ENCODE data around the gene TMEM132A.

The TMEM132A gene

DNA sequence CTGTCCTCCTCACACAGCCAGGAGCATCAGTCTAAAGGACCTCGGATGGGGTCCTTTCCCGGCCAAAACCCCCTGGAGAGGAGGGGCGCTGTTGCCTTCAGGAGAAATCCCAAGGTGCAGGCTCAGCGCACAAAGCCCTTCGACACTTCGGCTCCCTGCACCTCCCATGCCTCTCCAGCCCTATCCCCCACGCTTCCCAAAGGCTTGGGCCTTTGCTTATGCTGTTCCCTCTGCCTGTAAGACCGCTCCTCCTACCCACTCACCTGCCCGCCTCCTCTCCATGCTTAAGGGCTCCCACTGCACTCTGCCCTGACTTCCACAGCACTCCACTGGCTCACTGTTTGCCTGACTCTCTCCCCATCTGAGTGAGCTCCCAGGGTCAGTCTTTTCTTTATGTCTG lies 14.2 kb downstream of the TMEM132A start:
- no peak for DNase-seq

DNA sequence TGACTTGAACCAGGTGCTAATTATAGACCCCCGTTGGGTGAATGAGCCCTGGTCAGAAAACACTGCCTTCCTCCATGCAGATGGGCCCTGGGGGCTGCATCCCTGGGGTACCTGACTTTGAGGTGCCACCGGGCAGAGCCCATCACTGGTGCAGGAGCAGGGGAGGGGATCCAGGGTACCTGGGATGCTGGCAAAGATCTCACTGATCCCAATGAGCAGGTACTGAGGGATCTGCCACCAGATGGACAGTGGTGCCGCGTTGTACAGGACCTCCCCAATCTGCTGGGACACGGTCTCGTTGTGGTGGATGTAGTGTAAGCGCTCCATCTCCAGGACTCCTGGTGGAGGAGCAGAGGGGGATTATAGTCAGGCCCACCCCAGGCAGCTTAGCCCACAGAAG lies 15.0 kb downstream of the TMEM132A start:
- DNase-seq, result no peak

DNA sequence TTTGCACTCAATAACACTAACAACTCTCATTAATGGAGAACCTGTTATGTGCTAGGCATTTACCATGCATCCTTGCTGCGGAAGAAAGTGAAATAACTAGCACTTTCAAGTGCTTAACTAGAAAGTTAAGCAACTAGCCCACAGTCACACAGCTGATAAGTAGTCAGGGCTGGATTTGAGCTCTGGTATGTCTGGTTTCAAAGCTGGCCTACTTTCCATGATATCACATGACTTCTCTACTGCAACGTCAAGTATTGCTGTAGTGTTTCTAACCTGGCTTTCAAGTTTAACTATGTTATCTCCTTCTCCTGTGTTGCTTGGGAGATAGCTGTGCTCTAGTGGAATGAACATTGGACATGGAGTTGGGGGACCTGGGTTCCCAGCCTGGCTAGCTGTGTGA lies 15.6 kb downstream of the TMEM132A start:
- DNase-seq, result no peak

DNA sequence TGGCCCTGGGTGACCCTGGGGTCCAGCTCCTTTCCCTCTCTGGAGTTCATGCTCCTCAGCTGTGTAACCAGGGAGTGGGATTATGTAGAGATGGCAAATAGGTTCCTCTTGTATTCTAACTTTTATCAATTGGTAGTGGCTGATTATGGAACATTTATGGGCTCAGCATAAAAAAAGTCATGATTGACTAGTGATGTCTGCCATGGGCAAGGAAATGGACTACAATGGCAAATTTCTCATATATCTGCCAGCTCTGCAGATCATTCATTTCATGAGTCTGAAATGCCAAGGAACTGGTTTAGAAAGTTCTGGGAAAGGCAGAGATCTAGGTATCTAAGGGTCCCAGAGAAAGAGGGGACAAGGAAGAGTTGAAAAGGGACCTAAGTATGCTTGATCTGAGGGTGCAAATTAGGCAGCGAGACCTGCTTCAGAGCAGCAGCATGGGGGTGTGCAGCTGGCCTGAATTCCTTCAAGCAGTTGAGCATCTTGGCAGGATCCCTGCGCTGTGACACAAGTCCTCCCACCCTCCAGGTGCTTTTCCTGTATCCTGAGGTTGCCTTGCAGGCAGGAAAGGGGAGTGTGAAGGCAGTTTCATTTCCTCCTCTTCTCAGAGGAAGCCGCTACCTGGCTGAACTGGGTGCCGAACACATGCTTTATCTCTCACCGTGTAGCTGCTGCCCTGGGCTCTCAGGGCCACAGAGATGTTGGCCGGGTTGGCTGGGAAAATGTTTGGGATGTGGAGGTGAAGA lies 17.3 kb downstream of the TMEM132A start:
- no peak for DNase-seq

DNA sequence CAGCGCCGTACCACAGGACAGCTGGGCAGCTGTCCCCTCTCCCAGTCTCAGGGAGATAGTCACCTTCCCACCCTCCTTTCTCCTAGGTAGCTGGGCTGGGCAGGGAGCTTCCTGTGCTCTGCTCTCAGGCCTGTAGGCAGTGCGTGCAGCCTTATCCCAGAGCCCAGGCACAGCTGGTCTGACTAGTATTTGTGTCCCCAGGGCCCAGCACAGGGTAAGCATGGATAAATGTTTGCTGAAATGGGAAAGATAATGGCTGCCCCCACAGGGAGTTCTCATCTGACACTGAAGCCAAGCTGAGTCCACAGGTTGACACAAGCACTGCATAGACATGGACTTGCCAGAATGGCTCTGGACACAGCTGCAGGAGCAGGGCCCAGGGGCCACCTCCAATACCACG lies 18.0 kb downstream of the TMEM132A start:
- no peak for DNase-seq

DNA sequence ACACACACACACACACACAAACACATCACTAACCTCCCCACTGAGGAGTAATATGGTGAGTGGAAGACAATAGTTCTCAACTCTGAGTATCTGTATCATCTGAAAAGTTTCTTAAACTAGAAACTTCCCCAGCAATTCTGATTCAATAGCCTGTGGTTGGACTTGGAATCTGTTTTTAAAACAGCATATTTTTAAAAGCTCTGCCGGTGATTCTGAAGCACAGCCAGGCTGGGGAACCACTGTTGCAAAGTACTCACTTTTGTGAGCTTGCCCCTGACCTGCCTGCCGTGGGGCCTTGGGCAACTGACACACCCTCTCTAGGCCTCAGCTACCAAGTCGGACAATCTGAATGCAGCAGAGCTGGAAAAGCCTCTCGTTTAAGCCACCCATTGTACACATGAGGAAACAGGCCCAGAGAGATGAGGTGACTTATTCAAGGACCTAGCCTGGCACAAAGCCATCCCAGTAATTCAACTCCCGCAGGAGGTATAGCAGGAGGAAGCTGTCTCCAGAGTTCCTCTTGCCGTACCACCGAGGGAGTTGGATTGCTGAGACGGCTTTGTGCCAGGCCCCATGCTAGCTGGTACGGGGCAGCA lies 18.8 kb downstream of the TMEM132A start:
- peak; percentile 27 to 39 for DNase-seq

DNA sequence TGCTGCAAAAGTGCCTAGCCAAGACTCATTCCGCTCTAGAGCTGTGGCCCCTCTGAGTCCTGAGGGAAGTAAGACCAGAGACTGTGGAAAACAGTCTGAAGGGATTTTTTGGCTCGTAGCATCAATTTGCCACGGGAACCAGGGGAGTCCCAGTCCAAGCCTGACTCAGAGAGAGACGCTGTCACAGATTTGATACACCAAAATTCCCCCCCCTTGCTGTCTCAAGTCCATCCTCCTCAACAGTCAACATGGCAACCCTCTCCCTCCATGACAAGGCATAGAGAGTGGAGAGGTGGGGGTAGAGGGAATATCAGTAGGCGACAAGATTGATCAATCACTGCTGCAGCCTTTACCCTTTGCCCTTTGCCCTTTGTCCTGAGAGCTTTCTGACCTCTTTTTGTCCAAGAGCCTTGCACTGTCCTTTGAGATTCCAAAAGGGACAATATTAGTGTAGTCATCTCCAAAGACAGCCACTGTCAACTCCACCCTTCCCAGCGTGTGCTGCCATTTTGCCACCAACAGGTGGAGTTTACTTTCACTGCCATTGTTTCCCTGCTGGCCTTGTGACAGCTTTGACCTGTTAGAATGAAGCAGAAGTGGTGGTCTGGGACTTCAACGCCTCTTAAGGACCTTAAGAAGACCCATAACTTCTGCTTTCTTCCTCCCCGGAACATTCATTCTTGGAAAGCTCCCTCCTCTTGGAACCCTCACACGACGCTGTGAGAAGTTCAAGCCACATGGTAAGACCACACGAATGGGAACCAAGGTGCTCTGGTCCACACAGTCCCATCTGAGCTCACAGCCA lies 20.4 kb downstream of the TMEM132A start:
- DNase-seq, result no peak

DNA sequence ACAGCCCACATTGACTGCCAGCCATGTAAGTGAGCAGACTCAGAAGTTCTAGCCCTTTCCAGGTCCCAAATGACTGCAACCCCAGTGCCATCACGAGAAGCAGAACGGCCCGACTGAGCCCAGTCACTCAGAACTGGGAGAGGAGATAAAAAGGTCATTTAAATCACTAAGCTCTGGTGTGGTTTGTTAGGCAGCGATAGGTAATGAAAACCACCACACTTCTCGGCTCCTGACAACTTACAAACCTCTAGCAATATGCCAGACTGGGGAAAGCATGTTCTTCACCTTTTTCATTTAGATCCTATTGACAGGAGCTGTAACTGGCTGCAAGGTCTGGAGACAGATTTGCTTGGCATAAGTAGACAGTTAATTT lies 21.0 kb downstream of the TMEM132A start:
- no peak for DNase-seq

DNA sequence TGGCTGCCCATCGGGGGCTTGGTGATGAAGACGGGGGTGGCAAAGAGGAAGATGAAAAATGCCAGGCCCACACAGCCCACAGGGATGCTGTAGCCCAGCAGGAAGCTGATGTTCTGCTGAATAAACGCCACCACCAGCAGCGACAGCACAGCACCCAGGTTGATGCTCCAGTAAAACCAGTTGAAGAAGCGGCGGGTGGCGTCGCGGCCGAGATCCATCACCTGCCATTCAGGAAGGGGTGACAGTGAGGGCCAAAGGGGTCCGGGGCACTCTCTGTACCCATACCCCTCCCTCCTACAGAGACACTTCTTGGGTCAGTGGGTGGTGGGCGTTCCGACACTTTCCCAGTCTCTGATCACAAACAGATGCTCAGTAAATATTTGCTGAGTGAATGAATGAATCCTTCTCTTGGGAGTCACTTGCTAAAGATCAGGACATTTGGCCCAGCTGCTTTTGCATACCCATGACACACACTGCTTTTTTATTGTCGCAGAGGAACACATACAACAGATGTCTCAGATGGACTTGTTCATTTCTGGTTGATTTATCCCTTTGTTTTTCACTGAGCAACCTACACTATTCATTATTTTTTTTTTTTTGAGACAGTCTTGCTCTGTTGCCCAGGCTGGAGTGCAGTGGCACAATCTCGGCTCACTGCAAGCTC lies 22.5 kb downstream of the TMEM132A start:
- no peak for DNase-seq

DNA sequence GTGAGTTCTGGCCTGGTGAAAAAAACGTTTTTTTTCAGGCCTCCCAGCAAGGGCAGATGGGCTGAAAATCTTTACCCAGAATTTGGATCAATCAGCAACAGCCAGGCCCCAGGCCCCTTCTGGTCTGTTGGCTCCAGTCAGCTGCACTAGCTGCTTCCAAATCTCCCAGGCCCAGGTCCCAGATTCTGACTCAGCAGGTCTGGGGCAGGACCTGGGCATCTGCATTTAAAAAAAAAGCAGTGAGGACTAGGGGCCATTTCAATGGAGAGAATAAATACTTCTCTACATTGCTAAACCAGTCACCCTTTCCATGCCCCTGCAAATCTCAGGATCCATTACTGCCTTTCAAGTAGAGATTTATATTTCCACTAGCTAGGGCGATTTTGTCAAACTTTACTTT lies 23.4 kb downstream of the TMEM132A start:
- no peak for DNase-seq

DNA sequence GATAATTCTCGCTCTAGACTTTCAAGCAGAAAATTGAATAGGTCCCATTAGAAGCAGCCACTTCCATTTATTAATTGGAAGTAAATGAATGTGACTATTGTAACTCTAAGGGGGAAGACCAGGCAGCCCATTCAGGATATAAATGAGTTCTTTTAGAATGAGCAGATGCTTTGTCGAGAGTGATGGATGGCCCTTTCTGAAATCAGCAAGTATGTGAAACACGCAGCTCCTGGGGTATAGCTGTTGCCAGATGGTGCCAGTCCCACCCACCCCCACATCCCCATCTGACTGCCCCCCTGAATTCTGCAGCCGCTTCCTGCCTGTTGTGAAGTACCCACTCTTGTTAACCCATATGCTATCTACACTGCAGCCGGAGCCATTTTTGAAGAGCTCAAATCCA lies 24.0 kb downstream of the TMEM132A start:
- DNase-seq, result no peak

DNA sequence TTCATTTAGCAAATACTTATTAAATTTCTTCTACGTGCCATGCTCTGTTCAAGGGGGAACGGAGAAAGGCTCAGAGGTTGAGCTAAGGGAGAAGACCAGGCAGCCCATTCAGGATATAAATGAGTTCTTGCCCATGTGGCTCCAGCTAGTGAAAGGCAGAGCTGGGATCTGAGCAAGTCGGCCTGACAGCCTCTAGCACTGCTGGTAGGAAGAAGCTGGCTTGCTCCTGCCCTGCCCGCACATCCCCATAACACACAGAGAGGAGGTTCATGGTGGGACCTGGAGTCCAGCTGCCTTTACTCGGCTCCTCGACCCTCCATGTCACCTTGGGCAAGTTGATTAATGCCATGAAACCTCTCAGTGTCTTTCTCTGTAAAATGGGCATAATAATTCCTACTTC lies 25.8 kb downstream of the TMEM132A start:
- DNase-seq, result no peak

DNA sequence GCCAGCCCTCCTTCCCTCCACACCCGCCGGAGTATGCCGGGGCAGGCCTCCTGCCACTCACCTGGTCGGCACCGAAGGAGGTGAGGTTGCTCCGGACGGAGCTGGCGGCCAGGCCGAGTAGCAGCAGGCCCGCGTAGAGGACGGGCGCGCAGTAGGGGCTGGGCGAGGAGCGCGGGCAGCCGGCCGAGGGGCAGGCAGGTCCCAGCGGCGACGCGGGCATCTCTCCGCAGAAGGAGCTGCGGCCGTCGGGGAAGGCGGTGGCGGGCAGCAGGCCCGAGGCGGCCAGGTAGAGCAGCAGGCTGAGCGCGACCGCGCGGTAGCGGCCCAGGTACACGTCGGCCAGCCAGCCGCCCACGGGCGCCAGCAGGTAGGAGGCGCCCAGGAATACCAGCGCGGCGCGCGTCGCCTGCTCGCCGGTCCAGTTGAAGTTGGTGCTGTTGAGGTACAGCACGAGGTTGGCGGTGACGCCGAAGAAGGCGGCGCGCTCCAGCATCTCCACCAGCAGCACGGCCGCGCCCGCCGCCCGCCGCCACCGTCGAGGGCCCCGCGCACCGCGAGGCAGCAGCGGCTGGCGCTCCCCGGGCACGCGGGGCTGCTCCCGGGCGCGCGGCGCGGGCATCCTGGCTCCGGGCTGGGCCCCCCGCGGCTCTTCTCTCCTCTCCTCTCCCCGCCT lies 26.8 kb downstream of the TMEM132A start:
- DNase-seq, result no peak

DNA sequence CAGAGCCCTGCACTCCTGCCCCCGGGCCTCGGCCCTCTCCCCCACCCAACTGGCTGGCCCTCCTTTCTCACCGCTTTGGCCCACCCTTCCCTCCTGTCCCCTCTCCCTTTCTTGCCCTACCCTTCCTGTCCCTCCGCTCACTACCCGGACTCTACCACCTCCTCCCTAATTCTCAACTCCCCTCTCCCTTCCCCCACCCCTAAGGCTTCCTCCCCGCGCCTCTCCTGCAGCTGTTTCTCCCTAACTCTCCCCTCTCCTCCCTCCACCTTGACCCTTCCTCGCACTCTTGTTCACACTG lies 27.3 kb downstream of the TMEM132A start:
- no peak for DNase-seq

DNA sequence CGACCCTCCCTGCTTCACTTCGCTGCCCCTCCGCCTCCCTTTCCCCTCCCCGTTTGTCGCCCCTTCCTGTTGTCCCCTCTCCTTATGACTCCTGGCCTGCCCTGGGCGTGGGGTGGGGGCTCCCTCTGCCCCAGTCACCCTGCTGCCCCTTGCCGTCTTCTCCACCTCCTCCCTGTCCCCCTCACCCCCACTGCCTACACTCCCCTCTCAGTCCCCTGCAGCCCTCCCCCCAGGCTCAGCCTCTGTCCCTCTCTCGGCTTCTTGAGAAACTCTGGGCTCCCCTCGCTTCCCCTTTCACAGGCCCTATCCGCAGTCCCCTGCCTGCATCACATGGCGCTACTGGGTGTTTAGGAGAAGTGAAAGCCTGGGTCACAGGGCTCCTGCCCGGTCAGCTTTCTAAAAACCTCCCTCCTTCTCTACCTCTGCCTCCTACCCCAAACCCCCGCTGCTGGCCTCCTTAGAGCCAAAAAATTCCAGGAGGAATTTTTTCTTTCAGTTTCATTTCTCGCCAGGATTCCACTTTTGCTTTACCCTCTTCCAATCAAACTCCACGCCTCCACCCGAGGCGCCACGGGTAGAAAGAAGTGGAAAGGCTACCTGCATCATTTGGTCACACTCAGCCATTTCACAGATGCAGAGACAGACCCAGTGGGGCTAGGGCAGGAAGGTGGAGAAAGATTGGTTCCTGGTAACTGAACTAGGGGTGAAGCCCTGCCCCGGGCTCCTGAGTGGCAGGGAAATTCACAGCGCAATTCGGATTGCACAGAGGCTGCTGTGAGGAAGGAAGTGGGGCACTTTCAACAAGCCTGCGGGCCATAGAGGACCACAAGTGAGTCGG lies 27.9 kb downstream of the TMEM132A start, which contains the start of gene SLC15A3:
Gene SLC15A3 (minus strand): TSS at position 273 of the 838 bp plus-strand sequence. CDS start 625 bp downstream, outside the sequence.
- no peak for DNase-seq

DNA sequence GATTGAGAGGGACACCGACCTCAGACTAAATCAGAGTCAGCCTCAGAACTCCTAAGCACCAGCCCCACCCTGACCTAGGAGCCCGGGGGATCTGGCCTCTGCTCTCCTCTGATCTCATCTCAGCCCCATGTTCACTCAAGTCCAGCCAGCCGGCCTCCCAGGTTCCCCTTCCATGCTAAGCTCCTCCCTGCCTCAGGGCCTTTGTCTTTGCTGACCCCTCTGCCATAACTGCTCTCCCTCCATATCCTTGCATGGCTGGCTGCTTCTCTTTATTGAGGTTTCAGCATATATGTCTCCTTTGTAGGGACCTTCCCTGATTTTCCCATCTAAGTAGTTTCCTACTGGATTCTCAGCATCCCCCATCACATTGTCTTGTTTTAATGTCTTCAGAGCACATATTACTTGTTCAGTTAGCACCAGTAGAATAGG lies 28.5 kb downstream of the TMEM132A start:
- DNase-seq, result no peak

DNA sequence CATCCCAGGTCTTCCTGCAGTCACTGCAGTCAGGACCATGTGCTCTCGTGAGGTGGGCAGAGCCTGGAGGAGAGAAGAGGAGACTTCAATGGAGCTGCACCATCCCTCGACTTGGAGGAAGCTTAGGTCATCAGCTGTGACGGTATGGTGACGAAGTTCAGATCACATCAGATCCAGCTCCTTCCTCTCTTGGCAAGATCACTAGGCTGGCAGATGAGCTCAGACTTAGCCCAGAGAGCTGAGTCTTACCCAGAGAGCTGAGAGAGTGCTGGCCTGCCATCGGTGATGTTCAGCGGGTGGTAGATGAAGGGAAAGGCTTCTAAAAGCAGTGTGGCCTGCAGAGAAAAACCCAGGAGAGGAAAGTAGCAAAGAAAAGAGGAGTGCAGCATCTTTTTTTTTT lies 29.5 kb downstream of the TMEM132A start:
- no peak for DNase-seq

DNA sequence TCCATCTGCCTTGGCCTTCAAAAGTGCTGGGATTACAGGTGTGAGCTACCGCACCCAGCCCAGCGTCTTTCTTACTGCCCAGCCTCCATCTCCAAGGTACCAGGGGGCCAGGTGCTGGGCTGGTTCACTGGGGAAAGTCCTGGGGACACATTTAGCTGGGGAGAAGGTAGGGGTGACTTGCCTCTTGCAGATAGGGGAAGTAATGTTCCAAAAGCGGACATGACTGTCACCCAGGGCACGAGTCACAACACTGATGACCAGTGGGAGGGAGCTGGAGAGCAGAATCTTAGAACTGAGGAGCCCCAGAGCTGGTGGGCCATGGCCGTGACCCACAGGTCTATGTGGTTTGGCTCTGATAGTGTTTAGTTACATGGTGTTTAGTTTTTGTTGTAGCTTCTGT lies 30.2 kb downstream of the TMEM132A start:
- no peak for DNase-seq

DNA sequence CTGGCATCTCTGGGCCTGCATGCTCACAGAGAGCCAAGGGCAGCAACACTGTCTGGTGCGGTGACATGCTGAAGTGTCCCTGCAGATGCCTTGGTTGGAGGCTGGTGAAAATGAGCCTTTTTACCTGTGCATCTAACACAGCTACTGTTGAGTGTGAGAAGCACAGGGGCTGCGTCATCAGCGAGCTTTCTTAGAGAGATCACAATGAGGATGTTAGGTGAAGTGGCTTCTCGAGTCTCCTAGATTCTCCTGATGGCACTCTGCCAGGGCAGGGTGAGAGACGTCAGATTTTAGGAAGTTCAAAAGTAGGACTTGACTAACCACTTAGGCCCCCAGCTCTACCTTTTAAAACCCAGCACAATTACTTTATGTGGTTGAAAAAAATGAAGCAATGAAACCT lies 31.3 kb downstream of the TMEM132A start:
- peak; percentile 7 to 27 for DNase-seq

DNA sequence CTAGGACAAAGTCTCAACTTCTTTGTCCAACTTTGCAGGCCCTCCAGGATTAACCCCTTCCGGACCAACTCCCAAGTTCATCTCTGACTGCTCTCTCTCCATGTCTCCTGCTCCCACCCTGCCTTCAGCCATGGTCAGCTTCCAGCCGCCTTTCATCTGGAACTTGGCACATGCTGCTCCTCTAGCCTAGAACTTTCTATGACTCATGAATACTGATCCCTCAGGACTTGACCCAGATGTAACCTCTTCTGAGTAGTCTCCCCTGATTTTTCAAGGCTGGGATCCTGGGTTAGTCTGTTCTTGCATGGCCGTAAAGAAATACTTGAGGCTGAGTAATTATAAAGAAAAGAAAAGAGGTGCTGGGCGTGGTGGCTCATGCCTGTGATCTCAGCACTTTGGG lies 32.9 kb downstream of the TMEM132A start:
- DNase-seq, result no peak

DNA sequence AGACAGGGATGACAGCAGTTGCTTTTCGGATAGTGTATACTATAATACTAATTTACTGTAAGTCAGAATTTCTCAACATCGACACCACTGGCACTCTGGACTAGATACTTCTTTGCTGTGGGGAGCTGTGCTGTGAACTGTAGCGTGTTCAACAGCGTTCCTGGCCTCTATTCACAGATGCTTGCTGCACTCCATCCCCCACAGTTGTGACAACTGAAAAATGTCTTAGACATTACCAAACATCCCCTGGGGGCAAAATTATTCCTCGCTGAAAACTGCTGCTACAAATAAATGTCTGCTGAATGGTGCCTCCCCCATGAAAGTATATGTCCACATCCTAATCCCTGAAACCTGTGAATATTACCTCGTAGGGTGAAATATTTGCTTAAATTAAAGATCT lies 35.2 kb downstream of the TMEM132A start:
- no peak for DNase-seq

DNA sequence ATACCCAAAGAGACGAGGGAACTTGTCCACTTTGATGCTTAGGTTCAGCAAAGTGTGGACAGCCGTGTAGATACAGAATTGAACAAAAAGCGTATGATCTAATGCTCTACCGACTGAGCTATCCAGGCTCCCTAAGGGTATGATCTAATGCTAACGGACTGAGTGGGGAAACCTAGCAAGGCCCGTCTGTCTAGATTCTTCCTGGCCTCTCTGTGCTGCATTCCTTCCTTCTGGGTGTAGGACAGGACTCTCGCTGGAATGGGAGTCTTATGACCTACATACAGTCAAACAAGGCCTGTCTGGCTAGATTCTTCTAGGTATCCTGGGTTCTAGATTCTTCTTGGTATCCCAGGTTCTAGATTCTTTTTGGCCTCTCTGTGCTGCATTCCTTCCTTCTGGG lies 36.1 kb downstream of the TMEM132A start:
- DNase-seq, result no peak
